NOMO-1 (cell line): Measurements from ENCODE around the gene RNF43.
"Not testable (repeated sequence)": the region's sequence is repeated elsewhere in the genome, so short reads cannot be mapped to it uniquely, and the experiment has no call there.

ENCODE experiments used
- DNase-seq, 2 experiments: peaks; one replicate each; lab custom pipeline; 2025; ENCODE audit not compliant: unreplicated experiment in 2 of 2; lab: John Stamatoyannopoulos, UW

The RNF43 gene

DNA sequence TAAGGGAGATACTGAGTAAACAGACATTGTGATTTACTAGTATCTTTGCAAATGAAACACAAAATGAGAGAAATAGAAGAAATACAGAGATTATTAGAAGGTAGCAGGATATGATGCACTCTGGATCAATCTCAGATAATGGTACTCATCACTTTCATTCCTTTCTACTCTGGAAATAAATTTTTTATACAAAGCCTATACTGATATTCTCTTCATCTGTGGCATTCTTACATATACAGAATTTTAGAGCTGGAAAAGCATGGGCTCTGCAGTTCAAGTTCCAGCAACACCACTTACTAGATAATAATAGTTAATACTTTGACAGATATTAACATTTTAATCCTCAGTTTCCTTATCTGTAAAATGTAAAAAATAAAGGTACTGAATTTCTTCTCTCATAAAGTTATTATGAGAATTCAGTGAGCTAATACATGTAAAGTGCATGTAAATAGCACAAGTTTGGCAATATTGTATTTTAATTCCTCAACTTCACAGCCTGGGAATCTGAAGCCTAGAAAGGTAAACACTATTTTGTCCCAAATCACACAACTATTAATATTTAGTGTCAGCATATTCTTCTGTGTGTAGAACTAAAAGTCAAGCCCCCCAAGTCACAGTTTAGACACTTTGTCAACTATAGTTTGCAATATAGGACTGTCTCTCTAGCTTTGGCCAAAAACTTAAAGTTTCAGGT, 6.5 kb downstream of the RNF43 start:
- DNase-seq, result no peak

DNA sequence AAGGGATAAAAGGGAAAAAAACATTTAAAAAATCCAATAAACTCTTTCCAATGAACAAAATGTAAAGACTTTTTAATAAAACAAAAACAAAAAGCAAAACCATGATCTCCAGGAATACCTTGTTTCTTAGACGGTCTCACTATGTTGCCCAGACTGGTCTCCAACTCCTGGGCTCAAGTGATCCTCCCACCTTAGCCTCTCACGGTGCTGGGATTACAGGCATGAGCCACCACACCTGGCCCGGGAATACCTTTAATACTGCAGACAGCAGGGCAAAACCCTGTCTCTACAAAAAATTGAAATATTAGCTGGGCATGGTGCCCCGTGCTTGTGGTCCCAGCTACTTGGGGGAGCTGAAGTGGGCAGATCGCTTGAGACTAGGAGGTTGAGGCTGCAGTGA, 7.9 kb downstream of the RNF43 start:
- no peak for DNase-seq

DNA sequence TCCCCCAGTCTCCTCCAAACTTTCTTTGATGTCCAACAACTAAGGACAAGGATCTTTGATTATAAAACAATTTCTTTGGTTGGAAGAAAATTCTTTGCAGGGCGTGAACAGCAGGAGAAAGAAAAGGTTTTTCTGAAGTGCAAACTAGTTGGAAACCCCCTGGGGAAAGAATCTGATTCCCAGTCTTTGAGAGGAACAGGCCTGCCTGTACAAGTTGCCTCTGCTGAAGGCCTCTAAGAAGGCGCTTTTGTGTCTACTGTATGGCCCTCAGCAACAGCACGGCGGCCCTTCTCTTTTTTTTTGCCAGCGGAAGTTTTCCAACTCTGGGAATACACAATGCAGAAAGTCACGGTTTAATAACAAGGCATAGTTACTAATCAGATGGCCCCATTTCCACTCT, 14.0 kb downstream of the RNF43 start:
- DNase-seq, result no peak

DNA sequence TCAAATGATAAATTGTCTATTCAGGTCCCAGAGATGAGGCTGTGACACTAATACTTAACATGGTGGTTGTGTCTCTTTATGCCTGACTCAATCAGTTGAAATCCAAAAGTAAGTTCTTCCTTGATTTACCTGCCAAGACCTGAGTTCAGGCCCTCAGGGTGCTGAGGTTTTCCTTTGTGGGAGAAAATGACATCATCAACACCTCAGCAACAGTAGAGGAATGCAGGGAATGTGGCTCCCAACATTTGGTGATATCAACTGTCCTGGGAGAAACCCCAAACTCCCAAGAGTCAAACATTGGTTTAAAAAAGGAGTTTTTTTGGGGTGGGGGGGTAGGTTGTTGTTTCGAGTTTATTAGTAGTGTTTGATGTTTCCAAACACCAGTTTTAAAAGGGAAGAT, 14.7 kb downstream of the RNF43 start:
- DNase-seq, result no peak

DNA sequence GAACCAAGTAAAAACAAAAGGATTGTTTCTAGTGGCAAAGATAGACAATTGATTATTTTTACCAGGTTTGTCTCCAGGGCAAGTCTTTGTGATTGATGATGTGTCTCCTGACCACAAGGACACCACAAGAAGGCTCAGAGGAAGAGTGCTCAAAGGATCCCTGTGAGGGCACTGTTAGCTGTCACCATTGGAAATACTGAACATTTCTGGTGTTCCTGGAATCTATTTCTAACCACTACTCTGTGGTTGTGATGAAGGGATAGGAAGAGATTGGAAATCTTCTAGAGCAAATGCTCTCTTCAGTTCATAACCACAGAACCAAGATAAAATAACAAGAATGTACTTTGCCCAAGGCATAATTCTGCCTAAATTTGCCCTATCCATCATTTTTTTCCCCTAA, 15.3 kb downstream of the RNF43 start:
- no peak for DNase-seq

DNA sequence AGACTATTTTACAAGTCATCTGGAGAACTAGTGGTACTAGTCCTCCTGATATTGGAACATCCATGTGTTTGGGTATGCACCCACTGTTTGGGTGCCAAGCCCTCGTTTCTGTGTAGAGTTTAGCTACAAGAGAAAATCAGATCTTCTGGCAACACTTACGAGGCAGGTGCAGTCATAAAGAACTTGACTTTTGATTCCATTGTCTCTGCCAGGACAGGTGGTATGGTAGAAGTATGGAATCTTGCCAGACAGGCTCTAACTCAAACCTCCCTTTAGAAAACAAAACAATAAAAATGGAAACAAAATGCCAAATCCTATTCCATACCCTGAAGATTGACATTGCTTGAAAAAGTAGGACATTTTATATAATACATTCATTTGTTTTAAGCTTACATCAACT, 16.0 kb downstream of the RNF43 start:
- DNase-seq, result no peak

DNA sequence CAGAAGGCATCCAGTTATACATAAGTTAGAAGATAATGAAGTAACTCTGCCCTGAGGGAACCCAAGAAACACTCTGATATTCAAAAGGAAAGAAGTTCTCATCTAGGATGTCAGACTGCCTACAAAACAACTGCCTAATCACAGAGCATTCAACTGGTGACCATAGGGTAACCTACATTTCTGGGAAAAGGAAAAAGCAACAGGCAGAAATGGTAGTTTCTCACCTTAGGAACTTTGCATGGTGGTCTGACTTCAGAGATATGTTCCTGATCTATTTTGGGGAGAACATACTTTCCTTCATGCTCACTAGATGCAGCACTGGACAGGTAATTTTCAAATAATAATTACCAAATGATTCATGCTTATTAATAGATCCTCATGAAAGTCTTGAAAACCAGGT, 16.5 kb downstream of the RNF43 start:
- no peak for DNase-seq

DNA sequence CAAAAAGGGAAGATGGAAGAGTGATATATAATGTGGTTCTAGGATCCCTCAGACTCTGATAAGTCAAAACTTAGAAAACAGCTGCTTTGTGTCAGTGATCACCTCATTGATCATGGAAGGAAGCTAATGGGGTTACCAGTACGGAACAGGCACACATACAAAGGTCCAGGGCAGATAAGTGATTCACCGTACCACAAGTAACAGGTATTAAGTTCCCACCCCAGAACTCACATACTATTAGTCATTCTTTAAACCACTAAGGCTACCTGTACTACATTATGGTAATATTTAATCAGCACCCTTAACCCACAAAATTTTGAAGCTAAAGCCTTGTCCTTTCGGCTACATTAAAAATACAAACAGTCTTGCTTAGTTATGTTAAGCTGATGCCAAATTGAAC, 17.4 kb downstream of the RNF43 start:
- DNase-seq, result no peak

DNA sequence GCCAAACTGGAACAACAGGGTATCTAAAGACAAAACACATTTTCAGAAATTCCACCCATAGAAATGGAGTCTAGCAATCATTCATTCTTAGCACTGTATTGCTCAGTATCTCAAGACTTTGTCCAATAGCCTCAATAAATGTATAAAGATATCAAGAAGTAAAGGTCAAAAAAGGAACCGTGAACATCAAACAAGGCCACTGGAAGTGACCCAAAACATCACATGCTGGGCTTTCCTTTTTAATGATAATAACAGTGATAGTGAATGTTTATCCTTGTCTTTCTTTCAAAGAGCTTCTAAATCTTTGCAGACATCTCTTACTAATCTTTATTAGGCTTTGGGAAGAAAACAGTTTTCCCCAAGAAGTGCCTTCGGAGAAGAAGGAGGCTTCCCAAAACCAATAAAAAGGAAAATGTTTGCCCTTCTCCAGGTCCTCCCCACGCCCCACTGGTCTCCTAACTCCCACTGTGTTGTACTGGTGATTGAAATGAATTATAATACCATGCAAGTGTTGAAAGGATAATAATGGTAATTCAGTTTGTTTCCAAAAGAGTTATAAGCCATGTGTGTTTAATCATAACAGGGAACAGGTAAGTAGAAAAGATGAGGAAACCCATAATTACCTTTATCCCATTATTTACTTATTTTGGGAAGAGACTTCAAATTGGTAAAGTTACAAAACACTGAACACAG, 18.6 kb downstream of the RNF43 start:
- DNase-seq, result no peak

DNA sequence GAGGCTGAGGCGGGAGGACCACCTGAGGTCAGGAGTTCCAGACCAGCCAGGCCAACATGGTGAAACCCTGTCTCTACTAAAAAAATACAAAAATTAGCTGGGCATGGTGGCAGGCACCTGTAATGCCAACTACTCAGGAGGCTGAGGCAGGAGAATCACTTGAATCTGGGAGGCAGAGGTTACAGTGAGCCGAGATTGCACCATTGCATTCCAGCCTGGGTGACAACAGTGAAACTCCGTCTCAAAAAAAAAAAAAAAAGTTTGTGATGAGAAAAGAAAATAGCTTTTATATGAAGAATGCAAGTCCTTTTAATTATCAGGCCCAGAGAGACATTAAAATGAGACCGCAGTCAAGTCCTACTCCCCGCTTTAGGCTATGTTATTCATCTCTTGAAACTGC, 19.9 kb downstream of the RNF43 start:
- DNase-seq, result not testable (repeated sequence)

DNA sequence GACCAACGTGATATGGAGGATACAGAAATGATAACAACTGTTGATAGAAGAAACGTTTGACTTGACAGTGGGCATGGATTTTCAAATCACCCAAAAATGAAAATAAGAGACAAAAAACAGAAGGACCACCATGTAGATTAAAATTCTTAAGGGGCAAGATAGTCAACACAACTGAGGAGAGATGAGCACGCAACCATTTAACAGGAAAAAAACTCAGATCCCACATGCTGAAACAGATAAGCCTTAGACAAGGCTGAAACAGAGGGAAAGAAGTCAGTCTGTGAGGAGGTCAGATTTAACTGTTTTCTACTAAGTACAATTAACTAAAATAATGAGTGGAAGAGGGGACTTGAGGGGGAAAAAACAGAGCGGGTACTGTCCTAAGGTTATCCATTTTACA, 21.2 kb downstream of the RNF43 start:
- no peak for DNase-seq

DNA sequence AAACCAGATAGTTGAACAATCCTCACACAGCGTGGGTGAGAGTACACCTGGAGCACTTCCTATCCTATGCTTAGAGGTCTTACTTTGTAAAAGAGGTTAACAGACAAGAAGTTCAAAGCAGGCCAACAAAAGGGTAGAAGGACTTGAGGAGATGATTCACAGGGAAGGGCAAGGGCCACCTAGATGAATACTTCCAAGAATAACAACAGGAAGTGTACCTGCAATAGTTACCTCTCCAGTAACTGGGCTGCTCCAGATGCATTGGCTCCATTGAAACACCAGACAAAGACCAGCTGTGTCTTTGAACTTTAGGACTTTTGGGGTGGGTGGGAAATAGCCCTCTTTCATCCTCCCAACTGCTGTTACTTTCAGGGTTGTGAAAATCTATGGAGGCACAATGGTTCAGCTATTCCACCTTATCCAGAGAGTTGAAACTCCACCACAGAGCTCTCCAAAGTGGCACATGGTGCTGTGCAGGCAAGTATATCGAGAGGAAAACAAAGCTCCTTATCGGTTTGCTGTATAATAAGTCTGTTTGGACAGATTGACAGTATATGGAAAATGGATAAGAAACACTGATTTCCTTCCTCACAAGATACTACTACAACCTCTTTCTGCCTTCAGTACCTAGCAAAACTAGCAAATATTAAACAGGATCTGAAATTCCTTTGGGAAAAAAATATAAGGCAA, 22.7 kb downstream of the RNF43 start:
- no peak for DNase-seq

DNA sequence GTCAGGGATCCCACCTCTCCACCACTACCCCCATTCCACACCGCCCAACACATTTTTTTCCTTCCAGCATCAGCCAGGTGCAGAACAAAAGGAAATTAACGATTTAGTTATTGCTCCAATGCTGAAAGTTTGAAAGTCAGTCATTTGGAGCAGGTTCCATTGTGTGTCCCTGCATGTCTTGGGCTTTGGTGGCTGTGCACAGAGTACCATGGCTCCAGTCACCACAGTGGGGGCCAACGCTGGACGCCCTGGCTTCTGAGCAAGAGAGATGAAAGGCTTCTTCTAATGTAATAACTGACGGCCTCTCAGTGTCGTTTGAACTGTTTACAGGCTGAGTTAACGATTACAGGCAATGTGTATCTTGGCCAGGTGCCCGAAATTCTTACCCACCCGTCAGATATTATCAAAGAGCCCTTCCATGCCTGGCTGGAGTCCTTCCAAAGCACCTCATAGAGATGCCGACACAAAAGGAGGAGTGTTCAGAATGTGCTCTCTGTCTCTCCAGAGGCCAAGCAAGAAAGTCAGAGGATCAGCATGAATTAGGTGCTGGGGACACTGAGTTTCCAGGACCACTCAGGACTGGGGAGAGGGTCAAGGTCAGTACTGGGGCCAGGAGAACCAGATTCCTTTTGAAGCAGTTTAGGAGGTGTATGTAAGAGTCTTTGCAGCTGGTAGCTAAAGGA, 25.9 kb downstream of the RNF43 start:
- DNase-seq, result no peak

DNA sequence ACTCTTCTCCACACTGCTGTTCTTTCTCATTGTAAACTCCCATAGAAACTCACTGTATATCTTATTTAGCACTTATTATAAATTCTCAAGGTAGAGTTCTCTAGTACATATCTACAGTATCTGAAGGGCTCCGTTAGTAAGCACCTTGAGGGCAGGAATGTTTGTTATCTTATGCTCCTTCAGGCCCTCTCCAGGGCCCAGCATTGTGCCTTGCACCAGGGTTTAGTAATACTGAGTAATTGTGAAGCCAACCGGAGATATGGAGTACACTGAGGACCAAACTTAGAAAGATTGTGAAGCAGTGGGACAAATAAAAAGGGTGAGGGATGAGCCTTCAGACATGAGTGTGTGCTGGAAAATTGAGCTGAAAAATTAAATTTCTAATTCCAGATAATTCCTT, 26.4 kb downstream of the RNF43 start:
- no peak for DNase-seq

DNA sequence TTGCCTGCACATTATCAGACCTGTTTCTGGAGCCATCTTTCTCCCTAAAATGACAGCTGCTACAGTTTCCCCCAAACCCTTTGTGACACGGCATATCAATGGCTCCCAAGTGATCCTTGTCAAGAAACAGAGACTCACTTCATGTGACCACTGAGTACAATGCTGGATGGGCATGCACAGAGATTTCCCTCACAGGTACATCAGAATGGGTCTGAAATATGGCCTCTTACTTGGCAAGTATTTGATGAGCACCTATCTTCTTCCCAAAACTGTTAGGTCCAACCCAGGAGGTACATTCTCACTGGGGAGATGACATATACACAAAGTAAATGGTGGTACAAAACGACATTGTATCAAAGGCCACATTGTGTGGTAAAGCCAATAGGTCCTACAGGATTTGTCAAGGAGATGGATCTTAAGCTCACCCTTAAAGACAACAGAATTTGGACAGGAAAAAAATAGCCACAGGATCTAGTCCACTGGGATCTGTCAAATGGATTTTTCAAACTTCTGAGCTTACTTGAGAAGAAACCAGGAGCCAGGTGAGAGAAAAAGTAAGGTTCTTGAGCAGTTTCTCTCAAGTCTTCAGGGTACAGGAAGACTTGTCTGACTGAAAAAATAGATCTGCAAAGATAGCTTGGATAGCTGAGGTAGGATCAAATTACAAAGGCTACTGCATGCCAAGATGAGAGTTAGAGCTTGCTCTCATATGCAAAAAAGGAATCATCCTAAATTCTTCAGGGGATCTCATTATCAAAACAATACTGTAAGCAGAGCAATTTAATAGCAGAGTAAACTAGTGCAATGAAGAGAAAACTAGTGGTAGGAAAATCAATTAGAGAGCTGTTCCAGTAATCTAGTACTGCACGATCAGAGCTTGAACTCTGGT, 28.8 kb downstream of the RNF43 start:
- DNase-seq, result no peak

DNA sequence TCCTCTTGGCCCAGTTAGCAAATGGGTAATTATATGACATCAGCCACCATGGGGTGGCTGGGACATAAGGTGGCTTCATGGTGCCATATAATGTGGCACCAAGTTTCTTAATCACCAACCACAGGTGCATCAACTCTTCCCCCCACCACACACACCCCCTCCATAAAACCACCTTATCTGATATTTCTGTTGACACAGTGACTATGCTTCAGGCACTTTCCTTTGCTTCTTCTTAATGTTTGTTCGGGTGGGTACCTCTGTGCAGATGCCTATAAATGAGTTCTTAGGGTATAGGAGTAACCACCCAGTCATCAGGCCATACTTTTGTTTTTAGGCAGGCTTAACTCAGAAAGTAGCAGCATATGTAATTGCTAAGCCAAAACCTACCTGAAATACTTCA, 29.5 kb downstream of the RNF43 start:
- no peak for DNase-seq

DNA sequence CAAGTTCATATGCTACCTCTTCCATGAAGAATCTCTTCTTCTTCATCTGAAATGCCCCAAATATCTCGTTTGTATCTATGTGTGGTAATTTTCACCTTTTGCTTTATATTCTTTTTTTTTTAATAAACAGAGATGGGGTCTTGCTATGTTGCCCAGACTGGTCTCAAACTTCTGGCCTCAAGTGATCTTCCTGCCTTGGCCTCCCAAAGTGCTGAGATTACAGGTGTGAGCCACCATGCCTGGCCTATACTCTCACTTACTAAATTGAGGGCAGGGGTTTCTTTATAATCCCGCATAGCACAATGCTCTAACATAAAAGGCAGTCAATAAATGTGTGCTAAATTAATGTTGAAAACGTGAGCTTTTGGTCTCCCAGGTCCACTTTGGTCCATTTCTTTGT, 30.6 kb downstream of the RNF43 start:
- no peak for DNase-seq

DNA sequence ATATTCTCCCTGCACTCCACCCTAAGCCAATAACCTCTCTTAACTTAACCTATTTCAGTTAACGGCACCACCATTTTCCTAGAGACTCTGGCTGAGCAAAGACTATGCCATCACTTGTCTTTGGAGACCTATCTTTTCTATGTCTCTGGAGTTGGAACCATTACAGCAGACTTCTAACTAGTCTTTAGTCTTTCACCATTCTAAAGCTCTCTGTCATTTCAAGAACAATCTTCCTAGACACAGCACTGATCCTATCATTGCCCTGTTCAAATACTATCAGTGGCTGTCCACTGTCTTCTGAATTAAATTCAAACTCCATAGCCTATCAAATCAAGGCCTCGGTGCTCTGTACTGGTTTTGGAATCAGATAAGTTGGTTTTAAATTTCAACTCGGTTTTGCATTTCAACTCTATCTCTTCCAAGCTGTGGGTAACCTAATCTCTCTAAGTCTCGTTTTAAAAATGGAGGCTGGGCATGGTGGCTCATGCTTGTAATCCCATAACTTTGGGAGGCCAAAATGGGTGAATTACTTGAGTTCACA, 31.9 kb downstream of the RNF43 start:
- DNase-seq, result no peak

DNA sequence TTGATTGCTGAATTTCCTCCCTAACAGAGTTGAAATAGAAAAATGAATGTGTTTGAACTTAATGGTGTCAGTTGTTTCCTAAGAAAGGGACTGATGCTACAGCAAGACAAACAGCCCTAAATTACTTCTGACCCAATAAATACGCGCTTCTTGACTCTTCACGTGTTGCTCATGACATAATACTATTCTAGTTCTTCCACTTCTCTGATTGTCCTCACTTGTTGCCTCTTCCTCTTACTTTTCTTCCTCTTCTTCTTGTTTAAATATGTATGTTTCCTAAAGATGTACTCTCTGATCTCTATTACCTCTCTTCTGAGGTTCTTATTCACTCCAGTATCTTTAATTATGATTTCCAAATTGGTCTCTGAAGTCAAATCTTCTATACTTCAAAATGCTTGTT, 32.4 kb downstream of the RNF43 start:
- peak in 1 of 2 experiments; percentile 63 for DNase-seq

DNA sequence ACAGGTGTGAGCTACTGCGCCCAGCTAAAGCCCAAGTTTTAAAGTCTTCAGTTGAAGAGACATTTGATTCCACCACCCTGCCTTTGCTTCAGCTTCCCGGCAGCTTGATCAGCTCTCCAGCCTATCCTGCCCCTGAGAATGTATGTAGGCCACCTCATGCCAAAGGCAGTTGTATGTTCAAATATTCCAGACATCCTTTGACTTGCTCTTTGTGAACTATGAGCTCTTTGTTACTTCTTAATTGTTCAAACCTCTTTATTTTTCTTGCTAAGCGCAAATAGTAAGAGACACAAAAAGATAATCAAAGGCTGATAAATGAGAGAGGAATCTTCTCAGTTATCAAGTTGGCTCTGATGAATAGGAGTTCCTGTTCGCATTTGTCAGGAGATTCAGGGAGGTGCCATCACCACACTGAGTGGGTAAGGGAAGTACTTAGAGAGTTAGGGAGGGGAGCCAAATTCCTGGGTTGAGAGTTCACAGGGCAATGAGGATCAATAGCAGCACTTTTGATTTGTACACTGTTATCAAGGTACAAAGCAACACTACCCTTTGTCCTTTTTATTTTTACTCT, 33.4 kb downstream of the RNF43 start:
- no peak for DNase-seq
